Activated B cell treated with CpG ODN at 0.5 μM for 24 hours (primary cell): Measurements from ENCODE around the gene RSPH1. TPM values are rescaled to one million over a fixed set of nuclear protein-coding genes. Genes with fewer than 3 reads are reported as not detected.
A peak's percentile ranks its signal among the peaks of the same experiment; 100 is the strongest.

Experiments used
- ATAC-seq: fragments of 200-7000 bp; cut with Tn5 transposase; one replicate; pipeline ENCODE4 v1.10.0; 2021; ENCODE audit warnings: low read depth, mild to moderate bottlenecking, moderate library complexity
- CTCF ChIA-PET: fragments of 350-600 bp; sonication (Branson Sonifier 250); formaldehyde crosslinking; loops from one replicate; lab custom pipeline; 2021; ENCODE audit warnings: antibody characterized with exemption; lab: Charles Lee
- POLR2A ChIA-PET: fragments of 350-600 bp; sonication (Branson Sonifier 250); formaldehyde crosslinking; loops from one replicate; lab custom pipeline; 2021; ENCODE audit warnings: antibody characterized with exemption; lab: Charles Lee
- DNase-seq: peaks from one replicate; pipeline ENCODE4 v3.0.0; 2022
- H3K27ac Mint-ChIP-seq: one replicate; pipeline ENCODE4 v1.8.0; 2020; ENCODE audit warnings: mixed read lengths
- H3K27me3 Mint-ChIP-seq: one replicate; pipeline ENCODE4 v1.8.0; 2021; ENCODE audit warnings: mixed read lengths
- H3K36me3 Mint-ChIP-seq: one replicate; pipeline ENCODE4 v1.8.0; 2021; ENCODE audit warnings: low read depth, mixed read lengths
- H3K4me1 Mint-ChIP-seq: one replicate; pipeline ENCODE4 v1.8.0; 2021; ENCODE audit warnings: mixed read lengths
- H3K4me3 Mint-ChIP-seq: one replicate; pipeline ENCODE4 v1.8.0; 2020; ENCODE audit warnings: mild to moderate bottlenecking, mixed read lengths
- H3K9me3 Mint-ChIP-seq: one replicate; pipeline ENCODE4 v1.8.0; 2020; ENCODE audit warnings: mixed read lengths
- intact Hi-C: fragments of 100-400 bp; cut with micrococcal nuclease; formaldehyde crosslinking; loops from one replicate; pipeline ENCODE4 v1.15.1; 2024
- total RNA-seq: library from RNA; stranded (reverse); gene quantifications from 2 replicates; pipeline ENCODE4 v1.2.3, GENCODE V29; 2022
- TF ChIP-seq, protein P1 (sequence below): fragments of 200-600 bp; IDR thresholded peaks from one replicate; pipeline ENCODE4 v1.8.0; 2022; ENCODE audit warnings: antibody characterized with exemption, mild to moderate bottlenecking

The RSPH1 gene
- total RNA-seq, 1 donor from 2014 or later, result 0.38 TPM

DNA sequence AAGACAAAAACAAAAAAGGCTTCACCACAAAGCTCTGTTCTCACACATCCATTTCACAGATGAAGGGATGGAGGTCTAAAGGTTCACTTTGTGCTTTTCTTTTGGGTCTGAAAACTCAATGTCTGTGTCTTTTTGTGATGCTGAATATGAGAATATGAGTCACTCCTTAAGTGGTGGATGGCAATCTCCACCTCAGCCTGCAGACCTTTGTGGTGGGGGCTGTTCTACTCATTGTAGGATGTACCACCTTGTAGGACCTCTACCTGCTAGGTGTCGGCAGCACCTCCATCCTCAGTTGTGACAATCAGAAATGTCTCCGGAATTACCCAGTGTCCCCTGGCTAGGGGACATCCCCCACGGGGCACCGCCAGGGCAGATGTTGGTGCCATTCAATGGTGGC is 49.5 kb downstream of the RSPH1 start:
- H3K36me3 Mint-ChIP-seq, result no peaks in the 10 kb centered on the region
- POLR2A ChIA-PET, result interaction anchor here (0.8 kb wide), 1 partner anchor 15 kb away, joined by 3 read pairs; no protein-coding TSS in a partner anchor
- H3K27ac Mint-ChIP-seq, result no peak overlapping the region
- TF ChIP-seq, protein P1, sequence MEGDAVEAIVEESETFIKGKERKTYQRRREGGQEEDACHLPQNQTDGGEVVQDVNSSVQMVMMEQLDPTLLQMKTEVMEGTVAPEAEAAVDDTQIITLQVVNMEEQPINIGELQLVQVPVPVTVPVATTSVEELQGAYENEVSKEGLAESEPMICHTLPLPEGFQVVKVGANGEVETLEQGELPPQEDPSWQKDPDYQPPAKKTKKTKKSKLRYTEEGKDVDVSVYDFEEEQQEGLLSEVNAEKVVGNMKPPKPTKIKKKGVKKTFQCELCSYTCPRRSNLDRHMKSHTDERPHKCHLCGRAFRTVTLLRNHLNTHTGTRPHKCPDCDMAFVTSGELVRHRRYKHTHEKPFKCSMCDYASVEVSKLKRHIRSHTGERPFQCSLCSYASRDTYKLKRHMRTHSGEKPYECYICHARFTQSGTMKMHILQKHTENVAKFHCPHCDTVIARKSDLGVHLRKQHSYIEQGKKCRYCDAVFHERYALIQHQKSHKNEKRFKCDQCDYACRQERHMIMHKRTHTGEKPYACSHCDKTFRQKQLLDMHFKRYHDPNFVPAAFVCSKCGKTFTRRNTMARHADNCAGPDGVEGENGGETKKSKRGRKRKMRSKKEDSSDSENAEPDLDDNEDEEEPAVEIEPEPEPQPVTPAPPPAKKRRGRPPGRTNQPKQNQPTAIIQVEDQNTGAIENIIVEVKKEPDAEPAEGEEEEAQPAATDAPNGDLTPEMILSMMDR, result no peak
- no peak for DNase-seq
- ATAC-seq, result no peak
- no peaks in the 10 kb centered on the region for H3K9me3 Mint-ChIP-seq
- intact Hi-C loops, result no loop called here
- H3K4me1 Mint-ChIP-seq, result peaks cover 12% of the 10 kb centered on the region
- no peak overlapping the region for H3K4me3 Mint-ChIP-seq
- H3K27me3 Mint-ChIP-seq, result peaks cover 5% of the 10 kb centered on the region
- CTCF ChIA-PET, result interaction anchor here (1.2 to 1.3 kb wide), 2 partner anchors 108 to 301 kb away, joined by 3 read pairs; no protein-coding TSS in a partner anchor

DNA sequence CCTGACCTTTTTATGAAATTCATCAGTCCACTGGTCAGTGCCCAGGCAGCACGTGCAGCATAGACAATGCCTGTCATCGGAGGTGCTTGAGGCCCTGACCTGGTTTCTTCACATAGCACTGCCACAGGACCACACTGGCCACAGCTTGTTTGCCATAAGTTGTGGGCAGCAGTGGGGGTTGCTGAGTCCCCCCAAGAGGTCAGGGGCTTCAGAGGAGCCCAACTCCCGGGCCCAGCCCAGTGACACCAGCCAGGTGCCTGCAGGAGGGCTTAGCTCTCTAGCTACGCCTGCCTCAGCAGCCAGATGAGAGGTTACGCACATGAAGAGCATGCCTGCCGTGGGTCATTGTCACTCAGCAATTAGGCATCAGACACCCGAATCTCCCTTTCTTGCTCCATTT is 50.7 kb downstream of the RSPH1 start:
- Mint-ChIP-seq H3K36me3 (no peaks in the 10 kb centered on the region), H3K27me3 (peaks cover 5% of the 10 kb centered on the region), H3K4me3 (no peak overlapping the region), H3K9me3 (no peaks in the 10 kb centered on the region), H3K27ac (no peak overlapping the region), H3K4me1 (peaks cover 13% of the 10 kb centered on the region)
- DNase-seq (peak; percentile 10), ATAC-seq (no peak)
- TF ChIP-seq, protein P1, result no peak
- ChIA-PET POLR2A (no interaction called here), CTCF (interaction anchor here (1.2 to 1.3 kb wide), 2 partner anchors 107 to 300 kb away, joined by 3 read pairs; no protein-coding TSS in a partner anchor)
- intact Hi-C loops, result no loop called here

DNA sequence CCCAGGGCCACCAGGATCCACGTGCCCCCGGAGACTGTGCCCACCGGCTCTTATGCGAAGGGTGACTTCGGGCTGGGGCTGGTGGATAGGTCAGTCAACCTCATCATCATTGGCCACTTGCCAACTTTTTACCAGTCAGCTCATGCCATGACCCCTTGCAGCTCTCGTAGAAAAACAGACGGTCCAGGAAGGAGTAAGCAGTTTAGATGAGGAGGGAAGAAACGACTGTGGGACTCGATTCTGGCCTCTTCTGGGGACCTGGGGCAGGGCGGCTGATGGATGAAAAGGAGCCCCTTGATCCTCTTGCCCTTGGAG is 51.3 kb downstream of the RSPH1 start:
- no peak overlapping the region for H3K27ac Mint-ChIP-seq
- peaks cover 5% of the 10 kb centered on the region for H3K27me3 Mint-ChIP-seq
- intact Hi-C loops, result no loop called here
- ATAC-seq (no peak), DNase-seq (peak; percentile 1)
- peaks cover 14% of the 10 kb centered on the region for H3K4me1 Mint-ChIP-seq
- no peaks in the 10 kb centered on the region for H3K9me3 Mint-ChIP-seq
- H3K36me3 Mint-ChIP-seq, result no peaks in the 10 kb centered on the region
- H3K4me3 Mint-ChIP-seq, result no peak overlapping the region
- TF ChIP-seq, protein P1, result no peak
- POLR2A ChIA-PET, result no interaction called here
- CTCF ChIA-PET, result no interaction called here

DNA sequence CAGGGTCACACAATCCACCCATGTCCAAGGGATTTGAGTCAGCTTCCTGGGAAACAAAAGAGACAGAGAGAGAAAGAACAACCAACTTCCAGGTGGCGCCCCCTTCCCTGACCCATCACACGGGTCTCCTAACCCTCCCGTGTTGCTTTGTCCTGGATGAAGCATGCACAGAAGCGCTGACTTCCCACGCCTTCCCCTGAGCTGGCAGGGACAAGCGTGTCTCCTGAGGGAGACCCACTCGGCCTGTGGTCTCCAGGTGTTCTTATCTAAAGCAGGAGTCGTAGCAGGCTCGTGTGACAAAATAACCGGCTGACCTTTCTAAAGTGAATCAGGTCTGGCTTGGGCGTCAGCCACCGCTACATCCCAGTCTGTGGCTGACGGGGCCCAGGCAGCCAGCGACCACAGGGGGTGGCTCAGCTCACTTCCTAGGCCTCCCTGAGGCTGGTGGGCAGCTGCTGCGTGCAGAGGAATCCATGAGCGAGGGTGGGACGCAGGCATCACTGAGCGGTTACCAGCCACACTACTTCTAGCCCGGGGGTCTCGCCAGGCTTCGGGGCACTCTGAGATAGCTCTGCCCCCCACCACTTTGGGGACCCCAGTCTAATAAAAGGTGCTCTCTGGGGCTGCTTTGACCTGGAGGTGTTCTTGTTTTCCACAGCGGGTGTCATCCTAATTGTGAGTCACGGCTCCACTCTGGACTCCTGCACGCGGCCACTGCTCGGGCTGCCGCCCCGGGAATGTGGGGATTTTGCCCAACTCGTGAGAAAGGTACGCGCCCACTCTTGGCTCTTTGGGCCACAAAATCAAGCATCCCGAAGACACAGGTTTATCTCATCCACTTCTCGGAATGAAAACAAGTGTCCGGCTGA is 51.9 kb downstream of the RSPH1 start:
- no peaks in the 10 kb centered on the region for H3K36me3 Mint-ChIP-seq
- TF ChIP-seq, protein P1, result no peak
- peaks cover 10% of the 10 kb centered on the region for H3K27me3 Mint-ChIP-seq
- H3K27ac Mint-ChIP-seq, result no peak overlapping the region
- H3K9me3 Mint-ChIP-seq, result no peaks in the 10 kb centered on the region
- peak; percentile 5 for DNase-seq
- CTCF ChIA-PET, result no interaction called here
- no peak overlapping the region for H3K4me3 Mint-ChIP-seq
- POLR2A ChIA-PET, result no interaction called here
- H3K4me1 Mint-ChIP-seq, result peaks cover 13% of the 10 kb centered on the region
- ATAC-seq, result no peak
- intact Hi-C loops, result no loop called here

DNA sequence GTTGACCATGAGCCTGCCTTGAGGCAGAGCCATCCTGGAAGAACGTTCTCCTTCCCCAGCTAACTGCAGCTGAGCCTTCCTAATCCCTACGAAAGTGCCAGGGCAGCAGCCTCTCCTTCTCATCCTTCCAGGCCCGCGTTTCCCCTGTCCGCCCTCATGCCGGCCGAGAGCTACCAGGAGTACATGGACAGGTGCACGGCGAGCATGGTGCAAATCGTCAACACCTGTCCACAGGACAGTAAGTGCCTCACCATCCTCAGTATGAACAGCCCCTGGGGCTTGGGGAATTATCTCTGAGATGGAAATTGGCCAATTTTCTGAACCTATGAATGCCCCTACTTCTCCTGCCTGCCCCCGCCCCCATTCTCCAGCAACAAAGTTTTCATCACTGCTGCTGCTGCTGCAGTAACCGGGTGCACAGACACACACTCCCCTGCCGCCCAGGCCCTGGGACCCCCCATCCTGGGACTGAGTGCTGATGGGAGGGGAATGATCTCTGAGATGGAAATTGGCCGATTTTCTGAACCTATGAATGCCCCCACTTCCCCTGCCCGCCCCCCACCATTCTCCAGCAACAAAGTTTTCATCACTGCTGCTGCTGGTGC is 52.7 kb downstream of the RSPH1 start:
- Mint-ChIP-seq H3K4me3 (no peak overlapping the region), H3K27ac (no peak overlapping the region), H3K9me3 (no peaks in the 10 kb centered on the region), H3K4me1 (peaks cover 13% of the 10 kb centered on the region), H3K36me3 (no peaks in the 10 kb centered on the region), H3K27me3 (peaks cover 16% of the 10 kb centered on the region)
- POLR2A ChIA-PET, result no interaction called here
- intact Hi-C loops, result no loop called here
- ATAC-seq (no peak), DNase-seq (peak; percentile 12)
- CTCF ChIA-PET, result no interaction called here
- TF ChIP-seq, protein P1, result no peak
